SK-N-SH treated with all-trans-retinoic acid at 6 μM for 48 hours (cell line): ENCODE data around the gene ZCCHC3.

Experiments
- CREB5 ChIP-seq: fragments of 250-450 bp; sonication (Bioruptor Pico); IDR thresholded peaks from 2 replicates; pipeline ENCODE4 v1.5.1; 2020; ENCODE audit warnings: low read depth, mild to moderate bottlenecking, moderate library complexity
- ESRRG ChIP-seq: fragments of 250-450 bp; sonication (Bioruptor Pico); IDR thresholded peaks from 2 replicates; pipeline ENCODE4 v1.6.1; 2021; ENCODE audit warnings: mild to moderate bottlenecking

DNA sequence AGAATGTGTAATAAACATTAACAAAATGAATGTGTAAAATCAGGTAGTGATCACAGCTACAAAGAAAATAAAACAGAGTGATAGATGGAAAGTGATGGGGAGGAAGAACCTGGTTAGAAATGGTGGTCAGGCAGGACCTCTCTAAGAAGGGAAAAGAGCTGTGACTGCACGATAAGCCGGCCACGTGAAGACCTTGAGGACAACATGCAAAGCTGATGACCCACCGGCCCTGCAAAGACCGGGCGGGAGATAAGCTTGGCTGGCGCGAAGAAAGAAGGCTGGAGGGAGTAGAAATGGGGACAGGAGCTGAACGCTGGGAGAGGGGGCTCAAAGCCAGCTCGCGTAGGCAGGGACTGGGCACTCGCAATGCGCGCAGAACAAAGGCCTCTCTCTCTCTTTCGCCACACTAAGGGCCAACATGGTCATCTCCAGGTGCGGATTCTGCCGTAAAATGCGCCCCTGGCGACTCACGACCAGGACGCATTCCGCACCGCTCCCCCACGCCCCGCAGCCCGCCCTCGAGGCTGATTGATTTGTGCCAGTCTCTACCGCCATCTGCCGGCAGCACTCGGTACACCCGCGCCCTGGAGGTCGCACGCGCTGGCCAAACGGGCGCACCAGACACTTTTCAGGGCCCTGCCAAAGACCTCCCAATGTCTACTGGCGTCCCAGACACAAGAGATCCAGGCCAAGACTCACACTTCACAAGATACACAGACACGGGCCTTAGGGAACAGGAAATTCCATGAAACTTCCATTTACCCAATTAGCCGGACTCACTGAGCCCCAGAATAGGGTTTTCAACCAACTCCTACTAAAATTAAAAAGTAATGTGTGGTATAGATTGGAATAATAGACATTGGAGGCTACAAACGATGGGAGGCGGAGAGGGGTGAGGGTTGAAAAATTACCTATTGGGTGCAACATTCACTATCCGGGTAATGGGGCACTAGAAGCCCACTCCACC is 30.5 kb upstream of the ZCCHC3 start:
- TF ChIP-seq CREB5 (no peak), ESRRG (CRISPR knock-in tag) (no peak)
